Effector memory CD4-positive, alpha-beta T cell (primary cell): ENCODE results near the gene BTBD6.

ENCODE experiments used
- DNase-seq, 3 donors: peaks; one replicate each; pipeline ENCODE4 v3.0.0-alpha.2; 2020
- H3K27ac ChIP-seq: 2 replicates; pipeline ENCODE4 v1.7.0; 2013; ENCODE audit warnings: mild to moderate bottlenecking, low read length, moderate library complexity; ENCODE audit not compliant: insufficient read depth, poor library complexity, severe bottlenecking
- H3K27me3 ChIP-seq: replicated peaks from 2 replicates; pipeline ENCODE4 v1.7.0; 2013; ENCODE audit warnings: mild to moderate bottlenecking, low read length; ENCODE audit not compliant: insufficient read depth, control insufficient read depth, poor library complexity, severe bottlenecking
- H3K36me3 ChIP-seq: 2 replicates; pipeline ENCODE4 v1.7.0; 2013; ENCODE audit warnings: mild to moderate bottlenecking, low read length, moderate library complexity; ENCODE audit not compliant: control insufficient read depth, insufficient read depth
- H3K4me1 ChIP-seq: 2 replicates; pipeline ENCODE4 v1.7.0; 2013; ENCODE audit warnings: low read length, mild to moderate bottlenecking; ENCODE audit not compliant: control insufficient read depth, insufficient read depth, poor library complexity, severe bottlenecking
- H3K4me3 ChIP-seq: 2 replicates; pipeline ENCODE4 v1.7.0; 2013; ENCODE audit warnings: low read length, low read depth, mild to moderate bottlenecking; ENCODE audit not compliant: insufficient read depth, poor library complexity, severe bottlenecking
- H3K9me3 ChIP-seq: 2 replicates; pipeline ENCODE4 v1.7.0; 2013; ENCODE audit warnings: mild to moderate bottlenecking, low read length, moderate library complexity; ENCODE audit not compliant: control insufficient read depth

BTBD6 gene

GRCh38 chr14:105250008-105250366 is 1.7 kb downstream of the BTBD6 start:
- Histone ChIP-seq H3K36me3 (peaks cover 14% of the 10 kb centered on the region), H3K4me1 (peaks cover 14% of the 10 kb centered on the region), H3K4me3 (no peak overlapping the region), H3K27ac (peak overlapping the region; percentile 11), H3K27me3 (no peaks in the 10 kb centered on the region), H3K9me3 (no peaks in the 10 kb centered on the region)
- DNase-seq, result no peak

- no peak overlapping the region for H3K27ac ChIP-seq
- H3K27me3 ChIP-seq, result no peaks in the 10 kb centered on the region
- no peak for DNase-seq
- H3K9me3 ChIP-seq, result no peaks in the 10 kb centered on the region
- H3K36me3 ChIP-seq, result peaks cover 14% of the 10 kb centered on the region
- H3K4me1 ChIP-seq, result peaks cover 14% of the 10 kb centered on the region
- H3K4me3 ChIP-seq, result no peak overlapping the region
Observed at GRCh38 chr14:105250986-105251385, 2.7 kb downstream of the BTBD6 start.

GRCh38 chr14:105251920-105252319 is 3.6 kb downstream of the BTBD6 start:
- Histone ChIP-seq H3K36me3 (peaks cover 14% of the 10 kb centered on the region), H3K27ac (no peak overlapping the region), H3K4me1 (peaks cover 14% of the 10 kb centered on the region), H3K27me3 (no peaks in the 10 kb centered on the region), H3K9me3 (no peaks in the 10 kb centered on the region), H3K4me3 (no peak overlapping the region)
- no peak for DNase-seq

- Histone ChIP-seq H3K4me1 (peaks cover 18% of the 10 kb centered on the region), H3K9me3 (no peaks in the 10 kb centered on the region), H3K27ac (no peak overlapping the region), H3K36me3 (peaks cover 14% of the 10 kb centered on the region), H3K4me3 (no peak overlapping the region), H3K27me3 (no peaks in the 10 kb centered on the region)
- no peak for DNase-seq
Observed at GRCh38 chr14:105252552-105253328, 4.4 kb downstream of the BTBD6 start.

GRCh38 chr14:105253329-105253682 is 5.0 kb downstream of the BTBD6 start:
- DNase-seq, result no peak
- Histone ChIP-seq H3K9me3 (no peaks in the 10 kb centered on the region), H3K4me1 (peaks cover 13% of the 10 kb centered on the region), H3K27me3 (no peaks in the 10 kb centered on the region), H3K27ac (no peak overlapping the region), H3K4me3 (no peak overlapping the region), H3K36me3 (peaks cover 14% of the 10 kb centered on the region)

GRCh38 chr14:105255021-105255507 is 6.7 kb downstream of the BTBD6 start:
- Histone ChIP-seq H3K4me3 (no peak overlapping the region), H3K36me3 (peaks cover 10% of the 10 kb centered on the region), H3K4me1 (peaks cover 6% of the 10 kb centered on the region), H3K9me3 (no peaks in the 10 kb centered on the region), H3K27ac (no peak overlapping the region), H3K27me3 (no peaks in the 10 kb centered on the region)
- no peak for DNase-seq

GRCh38 chr14:105256292-105256960 is 8.1 kb downstream of the BTBD6 start:
- H3K36me3 ChIP-seq, result peaks cover 4% of the 10 kb centered on the region
- H3K4me1 ChIP-seq, result peaks cover 6% of the 10 kb centered on the region
- DNase-seq, result no peak

GRCh38 chr14:105257464-105257863 is 9.1 kb downstream of the BTBD6 start:
- H3K4me1 ChIP-seq, result peaks cover 6% of the 10 kb centered on the region
- DNase-seq, result no peak
- no peaks in the 10 kb centered on the region for H3K27me3 ChIP-seq
- no peaks in the 10 kb centered on the region for H3K9me3 ChIP-seq
- H3K27ac ChIP-seq, result no peak overlapping the region
- no peaks in the 10 kb centered on the region for H3K36me3 ChIP-seq
- no peak overlapping the region for H3K4me3 ChIP-seq

More at GRCh38 chr14:105256292-105256960, 8.1 kb downstream of the BTBD6 start:
- H3K4me3 ChIP-seq, result no peak overlapping the region
- H3K27me3 ChIP-seq, result no peaks in the 10 kb centered on the region
- no peaks in the 10 kb centered on the region for H3K9me3 ChIP-seq
- no peak overlapping the region for H3K27ac ChIP-seq

GRCh38 chr14:105258846-105259245 is 10.5 kb downstream of the BTBD6 start:
- Histone ChIP-seq H3K4me3 (no peak overlapping the region), H3K36me3 (no peaks in the 10 kb centered on the region), H3K4me1 (peaks cover 6% of the 10 kb centered on the region), H3K27me3 (no peaks in the 10 kb centered on the region), H3K27ac (no peak overlapping the region), H3K9me3 (no peaks in the 10 kb centered on the region)
- no peak for DNase-seq

- Histone ChIP-seq H3K9me3 (no peaks in the 10 kb centered on the region), H3K4me3 (no peak overlapping the region), H3K4me1 (peaks cover 6% of the 10 kb centered on the region), H3K36me3 (no peaks in the 10 kb centered on the region), H3K27ac (no peak overlapping the region), H3K27me3 (no peaks in the 10 kb centered on the region)
- no peak for DNase-seq
Observed at GRCh38 chr14:105260959-105261358, 12.6 kb downstream of the BTBD6 start.
